Tibial artery (tissue), 4 donors: ENCODE data around the gene KCTD16.

ENCODE experiments used
- DNase-seq, 2 donors: peaks; one replicate each; pipeline ENCODE4 v3.0.0-alpha.2; 2019
- H3K27ac ChIP-seq, 2 donors: fragments of 200-600 bp; sonication (generic) in 1 of 2; 1 replicate in 1 of 2; 2 replicates in 1 of 2; pipeline ENCODE4 v1.5.1; 2018 to 2019; ENCODE audit warnings: mild to moderate bottlenecking in 1 of 2
- H3K27me3 ChIP-seq, 2 donors: fragments of 200-600 bp; sonication (generic) in 1 of 2; one replicate each; pipeline versions ENCODE4 v1.5.1 to v1.6.0; 2016 to 2019
- H3K36me3 ChIP-seq, 3 donors: fragments of 200-600 bp; sonication (generic) in 2 of 3; one replicate each; pipeline ENCODE4 v1.5.1; 2016 to 2019; ENCODE audit warnings: mild to moderate bottlenecking in 2 of 3
- H3K4me1 ChIP-seq, 4 donors: fragments of 200-600 bp; sonication (generic) in 2 of 4; 1 replicate in 3 of 4; 2 replicates in 1 of 4; pipeline ENCODE4 v1.5.1; 2016 to 2019
- H3K4me3 ChIP-seq, 2 donors: fragments of 200-600 bp; sonication (generic) in 1 of 2; 1 replicate in 1 of 2; 2 replicates in 1 of 2; pipeline ENCODE4 v1.5.1; 2018 to 2019; ENCODE audit warnings: mild to moderate bottlenecking in 2 of 2
- H3K9me3 ChIP-seq, 3 donors: fragments of 200-600 bp; sonication (generic) in 1 of 3; one replicate each; pipeline ENCODE4 v1.5.1; 2016 to 2019
- intact Hi-C: fragments of 100-400 bp; cut with DNase I; formaldehyde crosslinking; loops from one replicate; pipeline ENCODE4 v1.15.0; 2023; ENCODE audit warnings: low total_unique reads
- TF ChIP-seq, protein P1 (sequence below), 2 experiments: fragments of 200-600 bp in 1 of 2; fragments of 450-650 bp in 1 of 2; IDR thresholded peaks; one replicate each; pipeline ENCODE4 v1.5.1; 2017 to 2019; ENCODE audit warnings: antibody characterized with exemption in 2 of 2, mild to moderate bottlenecking in 1 of 2, moderate library complexity in 1 of 2

The KCTD16 gene

DNA sequence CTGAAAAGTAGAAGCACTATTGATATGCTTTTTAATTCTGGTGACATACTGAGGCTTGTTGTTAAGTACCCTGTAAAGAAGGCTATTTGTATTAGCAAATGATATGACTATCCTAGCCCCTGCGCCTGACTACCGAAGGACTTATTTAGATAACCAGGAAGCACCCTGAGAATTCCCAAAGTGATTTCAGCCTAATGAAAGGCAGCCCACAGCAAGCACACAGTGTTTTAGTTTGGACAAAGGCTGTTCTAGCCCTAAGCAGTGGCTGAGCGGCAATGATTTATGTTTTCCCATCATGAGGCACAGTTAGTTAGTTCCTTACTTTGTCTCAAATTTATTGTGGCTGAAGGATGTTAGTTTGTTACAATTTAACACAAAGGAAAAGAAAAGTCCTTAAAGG lies 235.3 kb downstream of the KCTD16 start:
- Histone ChIP-seq H3K36me3 (no peaks in the 10 kb centered on the region), H3K4me3 (no peak overlapping the region), H3K27ac (no peak overlapping the region), H3K9me3 (no peaks in the 10 kb centered on the region), H3K27me3 (no peaks in the 10 kb centered on the region), H3K4me1 (peaks cover 0 to 5% (median 0%) of the 10 kb centered on the region in 4 donors)
- no peak for DNase-seq
- intact Hi-C loops, result no loop called here
- TF ChIP-seq, protein P1, sequence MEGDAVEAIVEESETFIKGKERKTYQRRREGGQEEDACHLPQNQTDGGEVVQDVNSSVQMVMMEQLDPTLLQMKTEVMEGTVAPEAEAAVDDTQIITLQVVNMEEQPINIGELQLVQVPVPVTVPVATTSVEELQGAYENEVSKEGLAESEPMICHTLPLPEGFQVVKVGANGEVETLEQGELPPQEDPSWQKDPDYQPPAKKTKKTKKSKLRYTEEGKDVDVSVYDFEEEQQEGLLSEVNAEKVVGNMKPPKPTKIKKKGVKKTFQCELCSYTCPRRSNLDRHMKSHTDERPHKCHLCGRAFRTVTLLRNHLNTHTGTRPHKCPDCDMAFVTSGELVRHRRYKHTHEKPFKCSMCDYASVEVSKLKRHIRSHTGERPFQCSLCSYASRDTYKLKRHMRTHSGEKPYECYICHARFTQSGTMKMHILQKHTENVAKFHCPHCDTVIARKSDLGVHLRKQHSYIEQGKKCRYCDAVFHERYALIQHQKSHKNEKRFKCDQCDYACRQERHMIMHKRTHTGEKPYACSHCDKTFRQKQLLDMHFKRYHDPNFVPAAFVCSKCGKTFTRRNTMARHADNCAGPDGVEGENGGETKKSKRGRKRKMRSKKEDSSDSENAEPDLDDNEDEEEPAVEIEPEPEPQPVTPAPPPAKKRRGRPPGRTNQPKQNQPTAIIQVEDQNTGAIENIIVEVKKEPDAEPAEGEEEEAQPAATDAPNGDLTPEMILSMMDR (IDR thresholded peaks at IDR 0.05), result no peak

DNA sequence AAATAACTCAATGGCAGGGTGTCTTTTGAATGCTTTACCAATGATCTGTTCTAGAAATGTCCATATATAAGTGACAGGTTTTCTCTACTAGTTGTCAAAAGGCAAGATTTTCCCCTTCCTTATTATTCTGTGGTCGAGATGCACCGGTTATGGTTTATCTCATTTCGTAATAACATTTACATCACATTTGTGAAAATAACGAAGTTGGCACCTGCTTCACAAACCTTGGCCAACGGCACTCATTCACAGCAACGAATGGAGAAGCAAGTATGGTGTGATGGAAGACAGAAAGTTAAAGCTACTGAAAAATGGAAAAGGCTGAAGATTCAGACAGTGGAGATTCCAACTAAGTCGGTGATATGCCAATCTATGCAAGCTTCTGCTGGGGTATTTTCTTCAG lies 235.8 kb downstream of the KCTD16 start:
- no peaks in the 10 kb centered on the region for H3K27me3 ChIP-seq
- TF ChIP-seq, protein P1 (IDR thresholded peaks at IDR 0.05), result no peak
- no peak for DNase-seq
- no peak overlapping the region for H3K4me3 ChIP-seq
- no peak overlapping the region for H3K27ac ChIP-seq
- H3K4me1 ChIP-seq, result peaks cover 0 to 5% (median 0%) of the 10 kb centered on the region in 4 donors
- H3K36me3 ChIP-seq, result no peaks in the 10 kb centered on the region
- intact Hi-C loops, result no loop called here
- no peaks in the 10 kb centered on the region for H3K9me3 ChIP-seq

DNA sequence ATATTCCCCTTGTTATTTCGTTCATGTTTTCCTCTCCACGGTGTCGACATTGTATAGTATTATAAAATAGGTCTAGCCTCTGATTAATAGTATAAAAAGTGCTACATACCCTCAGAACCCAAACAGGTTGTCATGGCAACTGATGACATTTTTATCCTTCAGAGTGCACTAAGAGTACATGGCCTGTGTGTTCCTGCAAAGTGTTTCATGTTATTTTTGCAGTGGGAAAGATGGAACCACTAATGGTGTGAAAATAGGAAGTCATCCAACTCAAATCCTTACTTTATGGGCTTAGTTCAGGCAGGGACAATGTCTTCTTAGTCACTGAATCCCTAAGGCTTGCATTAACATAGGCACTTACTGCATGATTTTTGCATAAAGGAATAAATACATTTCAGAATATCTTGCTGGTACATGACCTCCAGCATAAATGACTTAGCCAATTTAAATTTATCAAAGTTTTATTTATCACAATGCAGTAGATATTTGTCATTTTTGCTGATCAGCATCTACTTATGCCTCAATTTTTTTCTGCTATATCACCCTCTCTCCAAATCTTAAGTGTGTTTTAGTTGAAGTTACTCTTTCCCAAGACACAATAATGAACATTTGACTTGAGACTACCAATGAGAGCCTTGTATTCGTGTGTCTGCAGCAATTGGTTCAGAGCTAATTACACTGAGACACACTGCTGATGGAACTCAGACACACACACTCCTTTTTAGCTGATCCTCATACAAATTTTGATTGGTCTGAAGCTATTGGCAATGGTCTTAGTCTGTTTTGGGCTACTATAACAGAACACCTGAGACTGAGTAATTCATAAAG lies 243.7 kb downstream of the KCTD16 start:
- H3K36me3 ChIP-seq, result no peaks in the 10 kb centered on the region
- DNase-seq, result no peak
- no peaks in the 10 kb centered on the region for H3K27me3 ChIP-seq
- no peak overlapping the region for H3K27ac ChIP-seq
- H3K4me3 ChIP-seq, result no peak overlapping the region
- H3K4me1 ChIP-seq, result no peaks in the 10 kb centered on the region
- intact Hi-C loops, result no loop called here
- no peaks in the 10 kb centered on the region for H3K9me3 ChIP-seq
- TF ChIP-seq, protein P1 (IDR thresholded peaks at IDR 0.05), result no peak

DNA sequence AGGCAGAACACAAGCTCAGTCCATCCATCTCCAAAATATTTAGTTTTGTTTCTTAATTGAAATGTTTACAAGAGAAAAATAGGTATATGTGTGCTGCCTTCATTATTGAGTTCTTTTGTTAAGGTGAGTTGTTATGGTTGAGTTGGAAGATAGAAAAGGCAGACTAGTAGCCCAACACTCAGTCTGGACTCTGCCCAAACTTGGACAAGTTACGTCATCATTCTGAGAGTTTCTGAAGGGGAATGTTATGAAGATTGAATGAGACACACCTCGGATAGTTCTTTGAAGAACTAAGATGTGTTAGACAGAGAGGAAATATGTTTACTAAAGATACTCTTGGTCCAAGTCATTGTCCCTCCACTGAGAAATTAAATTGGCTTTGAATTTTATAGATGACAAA lies 245.5 kb downstream of the KCTD16 start:
- Histone ChIP-seq H3K4me3 (no peak overlapping the region), H3K4me1 (peaks cover 0 to under 1% (median 0%) of the 10 kb centered on the region in 4 donors), H3K27me3 (no peaks in the 10 kb centered on the region), H3K27ac (no peak overlapping the region), H3K36me3 (no peaks in the 10 kb centered on the region), H3K9me3 (no peaks in the 10 kb centered on the region)
- intact Hi-C loops, result no loop called here
- DNase-seq, result no peak
- TF ChIP-seq, protein P1 (IDR thresholded peaks at IDR 0.05), result no peak

DNA sequence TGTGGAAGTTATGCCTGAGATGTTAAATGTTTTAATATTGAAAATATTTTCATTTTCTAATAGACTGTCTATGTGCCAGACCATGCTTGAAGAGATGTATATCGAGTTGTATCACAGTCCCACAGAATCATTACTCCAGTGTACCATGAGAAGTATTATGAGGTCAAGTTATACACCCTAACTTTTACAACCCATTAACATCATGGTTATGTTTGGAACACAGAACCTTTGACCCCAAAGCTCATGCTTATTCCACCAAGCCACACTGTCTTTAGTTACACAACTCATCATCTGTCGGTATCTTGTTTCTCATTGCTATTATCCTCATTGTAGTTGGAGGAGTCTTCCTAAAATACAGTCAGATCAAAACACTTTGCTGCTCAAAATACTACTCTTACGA lies 248.0 kb downstream of the KCTD16 start:
- H3K4me3 ChIP-seq, result no peak overlapping the region
- no peak for DNase-seq

More for the DNA sequence above, 248.0 kb downstream of the KCTD16 start:
- Histone ChIP-seq H3K27ac (no peak overlapping the region), H3K4me1 (peaks cover 0 to 12% (median 0%) of the 10 kb centered on the region in 4 donors), H3K27me3 (no peaks in the 10 kb centered on the region), H3K36me3 (no peaks in the 10 kb centered on the region), H3K9me3 (no peaks in the 10 kb centered on the region)
- TF ChIP-seq, protein P1 (IDR thresholded peaks at IDR 0.05), result no peak
- intact Hi-C loops, result no loop called here
